ENCODE measurements around the gene AAMP. TPM values are rescaled to one million over a fixed set of nuclear protein-coding genes. Genes with fewer than 3 reads are reported as not detected.

The AAMP gene
- total and polyA plus RNA-seq, 2 donors (not counting 3 experiments of a cell fraction or from before 2014, with no cell fraction given), result 69.3 to 84.4 TPM

GRCh38 chr2:218245214-218245613 lies 24.7 kb downstream of the AAMP start:
- H3K9me3 ChIP-seq (replicated peaks; ENCODE audit: control insufficient read depth, insufficient read depth, low read length), result no peaks in the 10 kb centered on the region
- no peak overlapping the region for H3K4me3 ChIP-seq (replicated peaks in 1 of 3; ENCODE audit: insufficient read depth in 1 of 3, low read depth in 1 of 3, low read length in 3 of 3)
- intact Hi-C loops (cut with micrococcal nuclease) (no loop called here), dilution Hi-C loops (cut with MboI; ENCODE audit: extremely low pct_ligation_motif_present, low sequenced_read_pairs) (no loop called here)
- H4K20me1 ChIP-seq (replicated peaks; ENCODE audit: control insufficient read depth, extremely low read depth, insufficient read depth, low read length), result peaks cover 3% of the 10 kb centered on the region
- no peak overlapping the region for H3K4me2 ChIP-seq (ENCODE audit: insufficient read depth, low read length)
- no peak overlapping the region for H2AFZ ChIP-seq (ENCODE audit: low read depth, low read length)
- H3K27ac ChIP-seq (ENCODE audit: insufficient read depth, low read depth, low read length), result no peak overlapping the region
- no peak for TF ChIP-seq MYC (IDR thresholded peaks at IDR 0.05; ENCODE audit: low read depth, low read length)
- TF ChIP-seq FOS (IDR thresholded peaks at IDR 0.05; ENCODE audit: borderline replicate concordance, insufficient read depth, low read length), result no peak
- TF ChIP-seq POLR2A (IDR thresholded peaks at IDR 0.05; ENCODE audit: low read depth, low read length), result no peak
- TF ChIP-seq CTCF (IDR thresholded peaks at IDR 0.05; ENCODE audit: extremely low read depth in 1 of 2, insufficient read depth in 1 of 2, low read depth in 1 of 2, low read length in 2 of 2), result no peak
- no peak for TF ChIP-seq EZH2 (IDR thresholded peaks at IDR 0.05; ENCODE audit: borderline replicate concordance, low read depth, low read length, severe bottlenecking)
- no TSS peak for BruUV-seq (replicated peaks)
- DNase-seq (ENCODE audit: low read depth, low spot score), result no peak
- no peaks in the 10 kb centered on the region for H3K4me1 ChIP-seq (ENCODE audit: control insufficient read depth, extremely low read depth, insufficient read depth, low read length)
- peaks cover 59 to 61% of the 10 kb centered on the region in 2 experiments for H3K36me3 ChIP-seq (ENCODE audit: control insufficient read depth in 2 of 2, extremely low read depth in 1 of 2, insufficient read depth in 2 of 2, low read length in 2 of 2)
- no peak for FAIRE-seq
- ChIA-PET CTCF (no interaction called here), POLR2A (no interaction called here)
- no peaks in the 10 kb centered on the region for H3K9me1 ChIP-seq (replicated peaks; ENCODE audit: control insufficient read depth, extremely low read depth, insufficient read depth, low read length)
- peaks cover 20% of the 10 kb centered on the region for H3K79me2 ChIP-seq (ENCODE audit: control insufficient read depth, insufficient read depth, low read length)
- H3K9ac ChIP-seq (replicated peaks; ENCODE audit: extremely low read depth, insufficient read depth, low read length), result no peak overlapping the region
- no peaks in the 10 kb centered on the region for H3K27me3 ChIP-seq (ENCODE audit: control insufficient read depth in 2 of 2, insufficient read depth in 2 of 2, low read length in 2 of 2)

GRCh38 chr2:218244665-218245064 lies 25.3 kb downstream of the AAMP start:
- POLR2A ChIA-PET, result no interaction called here
- DNase-seq (ENCODE audit: low read depth, low spot score) (no peak), FAIRE-seq (no peak)
- H3K36me3 ChIP-seq (ENCODE audit: control insufficient read depth in 2 of 2, extremely low read depth in 1 of 2, insufficient read depth in 2 of 2, low read length in 2 of 2), result peaks cover 55 to 56% of the 10 kb centered on the region in 2 experiments
- no peak overlapping the region for H3K4me2 ChIP-seq (ENCODE audit: insufficient read depth, low read length)
- no peak overlapping the region for H3K4me3 ChIP-seq (replicated peaks in 1 of 3; ENCODE audit: insufficient read depth in 1 of 3, low read depth in 1 of 3, low read length in 3 of 3)
- no peak overlapping the region for H3K27ac ChIP-seq (ENCODE audit: insufficient read depth, low read depth, low read length)
- peaks cover 3% of the 10 kb centered on the region for H4K20me1 ChIP-seq (replicated peaks; ENCODE audit: control insufficient read depth, extremely low read depth, insufficient read depth, low read length)
- CTCF ChIA-PET, result no interaction called here
- H2AFZ ChIP-seq (ENCODE audit: low read depth, low read length), result no peak overlapping the region
- no peaks in the 10 kb centered on the region for H3K9me3 ChIP-seq (replicated peaks; ENCODE audit: control insufficient read depth, insufficient read depth, low read length)
- no peaks in the 10 kb centered on the region for H3K9me1 ChIP-seq (replicated peaks; ENCODE audit: control insufficient read depth, extremely low read depth, insufficient read depth, low read length)
- no peak overlapping the region for H3K9ac ChIP-seq (replicated peaks; ENCODE audit: extremely low read depth, insufficient read depth, low read length)
- no peaks in the 10 kb centered on the region for H3K4me1 ChIP-seq (ENCODE audit: control insufficient read depth, extremely low read depth, insufficient read depth, low read length)
- no peaks in the 10 kb centered on the region for H3K27me3 ChIP-seq (ENCODE audit: control insufficient read depth in 2 of 2, insufficient read depth in 2 of 2, low read length in 2 of 2)
- no TSS peak for BruUV-seq (replicated peaks)
- dilution Hi-C loops (cut with MboI; ENCODE audit: extremely low pct_ligation_motif_present, low sequenced_read_pairs), result no loop called here
- intact Hi-C loops (cut with micrococcal nuclease), result no loop called here
- peaks cover 20% of the 10 kb centered on the region for H3K79me2 ChIP-seq (ENCODE audit: control insufficient read depth, insufficient read depth, low read length)
- TF ChIP-seq FOS (IDR thresholded peaks at IDR 0.05; ENCODE audit: borderline replicate concordance, insufficient read depth, low read length) (no peak), EZH2 (IDR thresholded peaks at IDR 0.05; ENCODE audit: borderline replicate concordance, low read depth, low read length, severe bottlenecking) (no peak), MYC (IDR thresholded peaks at IDR 0.05; ENCODE audit: low read depth, low read length) (no peak), POLR2A (IDR thresholded peaks at IDR 0.05; ENCODE audit: low read depth, low read length) (no peak), GATA2 (IDR thresholded peaks at IDR 0.05; ENCODE audit: insufficient read depth, insufficient read length, low read depth, low read length) (no peak), POLR2AphosphoS5 (IDR thresholded peaks at IDR 0.05; ENCODE audit: insufficient read depth, low read depth, low read length) (no peak), CTCF (IDR thresholded peaks at IDR 0.05; ENCODE audit: extremely low read depth in 1 of 2, insufficient read depth in 1 of 2, low read depth in 1 of 2, low read length in 2 of 2) (no peak), JUN (IDR thresholded peaks at IDR 0.05; ENCODE audit: borderline replicate concordance, insufficient read depth, insufficient read length, low read depth) (no peak), MAX (IDR thresholded peaks at IDR 0.05; ENCODE audit: insufficient read depth, insufficient read length) (no peak)

Measured in endothelial cell of umbilical vein (primary cell).